HG03066 (cell line): Measurements from ENCODE around the gene COG6.

ENCODE experiments used
- ATAC-seq: cut with Tn5 transposase; IDR thresholded peaks from one replicate; pipeline ENCODE4 v1.9.1; 2021; ENCODE audit warnings: low read depth; ENCODE audit not compliant: unreplicated experiment

The COG6 gene

DNA sequence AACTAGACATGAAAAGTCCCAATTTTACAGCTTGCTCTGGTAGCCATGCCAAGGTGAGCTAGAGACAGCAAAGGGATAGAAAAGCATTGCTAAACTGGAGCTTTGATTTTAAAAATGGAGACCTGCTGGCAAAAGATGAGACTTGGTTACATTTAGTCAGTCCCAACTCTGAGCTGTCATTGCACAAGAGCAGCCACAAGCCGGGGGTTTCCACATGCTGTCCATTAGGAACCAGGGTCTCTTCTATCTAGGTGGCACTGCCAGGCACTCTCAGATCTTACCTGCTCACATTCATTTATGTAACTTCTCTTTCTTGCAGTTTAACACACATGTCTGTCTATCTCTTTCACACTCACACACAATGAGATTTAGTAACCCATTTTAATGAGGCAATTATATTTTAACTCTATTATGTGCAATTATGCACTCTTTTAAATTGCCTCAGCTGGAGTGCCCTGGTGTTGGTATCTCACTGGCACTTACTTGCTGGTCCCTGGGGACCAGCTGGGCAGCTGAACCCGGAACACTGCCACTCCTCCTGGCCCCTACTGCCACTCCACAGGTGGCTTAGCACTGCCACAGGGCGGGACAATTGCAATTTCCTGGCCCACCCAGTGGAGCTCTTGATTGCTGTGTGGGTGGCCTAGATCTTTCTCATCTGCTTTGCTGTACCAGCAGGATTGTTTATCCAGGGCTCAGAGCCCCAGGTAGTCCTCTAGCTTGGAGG, 112.5 kb downstream of the COG6 start:
- ATAC-seq, result no peak

DNA sequence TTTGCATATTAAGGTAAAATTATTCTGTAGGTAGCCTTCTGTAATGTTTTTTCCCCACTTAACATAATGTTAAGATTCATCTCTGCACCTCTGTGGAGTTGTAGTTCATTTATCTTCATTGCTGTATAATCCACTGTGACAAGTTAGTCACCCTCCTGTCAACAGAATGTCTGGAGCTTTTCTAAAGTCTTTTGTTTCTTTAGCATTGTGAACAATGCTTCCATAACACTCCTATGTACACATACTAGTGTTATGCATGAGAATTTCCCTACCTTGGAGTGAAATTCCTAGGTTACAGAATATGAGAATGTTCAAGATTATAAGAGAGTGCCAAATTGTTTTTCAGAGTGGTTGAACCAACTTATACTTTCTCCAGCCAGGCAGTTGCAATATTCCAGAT, 113.5 kb downstream of the COG6 start:
- ATAC-seq, result no peak

DNA sequence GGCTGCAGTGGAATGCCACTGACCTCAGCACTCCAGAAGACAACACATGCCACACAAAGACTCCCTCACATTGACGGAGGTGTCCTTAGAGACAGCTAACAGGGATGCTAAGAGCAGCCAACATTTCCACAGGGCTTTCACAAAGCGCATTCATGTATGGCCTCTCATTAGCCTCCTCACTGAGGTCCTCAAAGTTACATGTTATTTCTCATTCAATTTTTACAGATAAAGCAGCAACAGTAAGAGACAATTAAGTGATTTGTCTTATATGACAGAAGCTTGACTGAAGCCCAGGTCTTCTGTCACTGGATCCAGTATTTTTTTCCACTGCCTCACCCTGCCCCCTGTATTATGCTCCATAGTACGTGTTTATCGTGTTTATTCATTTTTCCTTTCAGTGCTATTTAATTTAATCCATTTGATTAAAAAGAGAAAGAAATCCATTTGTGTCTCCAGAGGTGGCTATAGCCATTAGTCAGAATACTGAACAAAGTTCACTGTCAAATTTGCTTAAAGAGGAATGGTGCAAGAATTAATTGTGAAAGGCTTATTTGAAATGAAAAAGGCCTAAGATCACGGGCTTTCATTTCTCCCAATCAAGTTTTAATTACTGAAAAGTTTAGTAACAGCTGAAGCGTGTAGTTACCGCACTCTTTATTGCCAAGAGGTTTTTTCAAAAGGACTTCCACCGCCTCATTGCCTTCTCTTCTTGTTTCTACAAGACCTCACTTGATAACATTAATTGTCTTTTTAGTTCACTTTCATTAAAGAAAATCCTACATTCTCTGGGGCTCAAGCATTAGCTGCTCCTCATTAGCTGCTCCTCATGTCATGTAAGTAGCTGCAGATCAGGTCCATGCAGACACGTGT, 115.0 kb downstream of the COG6 start:
- no peak for ATAC-seq

DNA sequence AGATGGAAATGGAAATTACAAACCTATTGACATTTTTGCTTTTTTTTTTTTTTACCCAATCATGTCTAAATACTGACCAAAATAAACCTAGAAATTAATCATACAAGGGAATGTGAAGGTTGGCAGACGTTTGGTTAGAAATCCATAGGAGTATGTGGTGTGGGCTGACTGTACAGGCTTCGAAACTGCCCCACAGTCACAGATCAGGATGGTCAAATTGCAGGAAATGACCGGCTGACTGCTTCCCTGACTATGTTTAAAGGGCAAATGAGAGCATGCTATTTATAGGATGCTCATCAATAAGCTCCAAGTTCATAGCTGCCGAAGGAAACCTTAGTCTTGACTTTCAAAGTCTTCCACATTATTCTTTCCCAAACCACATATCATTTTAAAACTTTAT, 118.4 kb downstream of the COG6 start:
- ATAC-seq, result no peak

DNA sequence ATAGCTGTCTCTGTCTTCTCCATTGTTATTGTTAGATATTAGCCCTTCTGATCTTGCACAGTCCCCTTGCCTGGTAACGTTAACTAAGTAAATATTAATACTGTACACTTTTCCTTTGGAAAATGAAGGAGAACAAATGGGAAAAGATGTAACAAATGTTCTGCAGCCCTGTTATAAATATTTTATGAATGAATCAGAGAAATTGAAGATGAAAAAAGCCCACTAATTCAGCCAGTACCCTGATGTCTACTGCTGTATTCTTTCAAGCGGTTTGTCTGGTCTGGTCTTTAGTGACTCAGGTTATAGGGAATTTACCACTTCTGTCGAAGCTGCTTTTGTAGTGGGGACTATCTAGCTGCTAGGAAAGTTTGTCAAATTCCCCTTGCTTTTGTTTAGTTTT, 121.0 kb downstream of the COG6 start:
- ATAC-seq, result no peak

DNA sequence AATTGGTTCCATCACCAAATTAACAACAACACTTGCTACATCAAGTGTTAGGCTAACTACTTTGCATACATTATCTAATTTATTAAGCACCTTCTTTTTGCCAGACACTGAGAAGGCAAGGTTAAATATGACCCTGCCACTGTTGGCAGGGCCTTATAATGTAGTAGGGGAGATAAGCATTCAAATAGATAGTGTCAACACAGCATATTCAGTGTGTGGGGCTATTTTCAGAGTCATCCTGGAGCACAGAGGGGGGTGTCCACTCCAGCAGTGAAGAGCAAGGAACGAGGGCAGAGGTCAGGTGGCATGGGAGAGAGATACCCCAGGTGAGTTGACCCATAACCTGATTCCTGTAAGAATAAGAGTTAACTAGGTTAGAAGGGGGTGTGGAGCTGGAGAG, 121.6 kb downstream of the COG6 start:
- ATAC-seq, result no peak

DNA sequence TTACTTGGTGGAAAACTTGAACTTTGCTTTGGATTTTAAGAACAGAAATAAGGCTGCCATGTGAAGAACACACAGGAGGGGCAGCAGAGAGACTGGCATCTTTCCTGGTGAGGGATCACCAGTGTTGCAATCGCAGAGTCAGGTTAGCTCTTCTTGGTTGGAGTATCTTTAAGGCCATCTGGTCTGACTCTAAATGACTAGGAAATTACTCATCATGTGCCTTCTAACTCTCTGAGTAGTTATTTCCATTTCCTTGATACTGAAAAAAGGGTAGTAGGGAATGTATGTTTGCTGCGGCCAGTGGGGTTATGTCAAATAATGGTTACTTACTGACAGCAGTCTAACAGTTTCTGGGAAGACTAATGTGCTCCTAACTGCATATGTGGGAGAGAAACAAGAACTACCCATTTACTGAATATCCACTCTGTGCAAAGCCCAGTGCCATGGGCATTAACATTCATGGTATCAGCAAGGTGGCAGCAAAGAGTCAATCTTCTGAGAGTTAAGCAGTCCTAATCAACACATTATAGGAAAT, 122.1 kb downstream of the COG6 start:
- no peak for ATAC-seq

DNA sequence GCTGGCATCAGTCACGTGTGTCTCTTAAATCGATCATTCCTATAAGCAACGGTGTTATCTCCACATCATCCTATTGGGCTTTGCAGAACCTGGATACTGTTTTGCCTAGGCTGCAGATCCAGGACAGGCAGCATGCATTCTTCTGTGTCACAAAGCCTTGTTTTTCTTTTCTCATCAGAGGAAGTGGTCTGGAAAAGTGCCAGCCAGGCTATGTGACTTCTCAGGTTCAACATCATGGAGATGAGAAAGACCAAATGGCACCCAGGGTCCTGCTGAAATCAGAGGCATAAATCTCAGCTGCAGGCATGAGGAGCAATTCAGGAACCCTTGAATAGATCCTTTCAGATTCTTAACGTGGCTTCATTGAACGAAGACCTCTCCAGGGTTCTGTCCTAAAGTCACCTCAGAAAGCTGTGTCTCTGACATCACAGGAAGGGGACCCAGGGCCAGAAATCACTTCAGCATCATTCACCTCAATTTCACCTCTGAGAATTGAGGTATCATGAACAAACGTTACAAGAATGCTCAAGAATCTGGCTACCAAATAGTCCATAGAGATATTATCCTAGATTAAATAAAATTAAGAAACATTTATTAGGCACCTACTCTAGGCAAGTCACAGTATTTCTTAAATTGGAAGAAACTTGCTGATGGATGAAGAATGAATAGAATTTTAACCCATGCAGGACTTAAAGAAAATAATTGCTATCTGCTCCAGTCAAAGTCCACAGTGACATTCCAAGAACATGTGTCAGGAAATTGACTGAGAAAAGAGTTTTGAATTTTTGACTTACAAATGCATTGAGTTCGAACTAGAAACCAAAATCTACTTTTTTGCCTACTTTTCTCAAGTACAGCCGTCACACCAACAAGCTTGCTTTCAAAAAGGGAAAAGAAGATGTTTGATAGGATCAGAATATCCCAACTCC, 124.1 kb downstream of the COG6 start:
- ATAC-seq, result no peak

DNA sequence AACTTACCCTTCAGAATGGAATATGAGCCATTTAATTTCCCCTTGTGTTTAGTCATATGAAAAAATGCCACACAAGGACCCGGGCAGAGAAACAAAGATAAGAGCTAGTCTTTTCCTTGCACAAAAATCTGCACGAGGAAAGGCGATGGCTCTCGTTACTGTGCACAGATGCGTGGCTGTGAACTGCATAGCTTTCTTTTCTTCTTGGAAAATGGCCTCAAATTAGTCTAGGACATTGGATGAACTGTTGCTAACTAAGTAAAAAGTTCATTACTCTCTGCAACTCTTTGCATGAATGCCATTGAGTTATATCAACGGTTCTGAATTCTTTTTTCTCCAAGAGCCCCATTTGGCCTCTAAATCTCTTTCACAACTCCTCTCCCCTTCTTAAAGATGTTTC, 125.2 kb downstream of the COG6 start:
- ATAC-seq, result no peak

DNA sequence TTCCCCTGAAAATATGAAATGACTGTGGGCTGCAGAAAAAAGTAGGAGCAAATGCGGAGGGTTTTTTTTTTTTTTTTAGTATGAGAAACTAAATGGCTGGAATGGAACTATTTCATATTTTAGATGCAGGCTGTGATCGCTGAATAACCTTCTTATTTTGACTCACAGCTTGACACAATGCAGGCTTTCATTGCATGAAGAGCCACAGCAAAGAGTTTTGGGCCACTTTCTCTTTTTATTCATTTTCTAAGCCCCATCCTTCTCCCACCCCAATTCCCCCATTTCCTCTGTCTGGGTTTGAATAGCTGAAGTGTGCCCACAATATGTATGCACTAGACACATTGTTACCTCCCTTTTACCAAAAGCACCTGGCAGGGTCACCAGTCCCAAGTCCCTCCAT, 125.9 kb downstream of the COG6 start:
- no peak for ATAC-seq

DNA sequence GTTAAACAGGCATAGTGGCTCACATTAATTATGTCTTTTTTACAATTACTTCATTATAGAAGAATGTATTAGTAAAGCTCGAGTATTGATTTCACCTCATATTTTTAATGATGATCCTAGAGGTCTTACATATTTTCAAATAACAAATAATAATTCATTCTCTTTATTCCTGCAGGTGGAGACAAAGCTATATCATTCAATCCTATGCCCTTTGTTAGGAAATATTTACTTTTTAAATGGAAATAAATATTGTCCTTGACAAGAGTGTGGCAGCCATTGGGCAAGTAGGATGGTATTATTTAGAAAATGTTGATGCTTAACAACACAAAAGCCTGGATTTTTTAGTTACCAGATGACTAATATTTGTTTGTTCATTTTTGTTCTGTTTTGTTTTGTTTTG, 127.6 kb downstream of the COG6 start:
- no peak for ATAC-seq

DNA sequence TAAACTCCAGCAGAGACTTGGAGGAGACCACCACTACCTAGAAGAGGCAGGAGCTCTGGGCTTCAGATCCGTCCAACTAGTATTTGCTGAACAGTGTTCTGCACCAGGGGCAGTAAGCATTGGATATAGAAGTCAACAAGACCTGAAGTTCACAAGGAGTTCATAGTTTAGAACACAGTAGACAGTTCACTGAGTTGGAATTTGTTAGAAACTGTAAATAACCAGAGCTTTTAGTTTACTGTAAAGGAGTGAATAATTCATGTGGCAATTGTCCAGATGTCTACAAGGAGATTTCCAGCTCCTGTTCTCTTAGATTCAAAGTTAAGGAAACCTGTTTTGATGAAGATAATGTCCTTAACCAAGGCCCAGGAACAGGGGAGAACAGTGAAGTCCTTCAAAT, 128.9 kb downstream of the COG6 start:
- no peak for ATAC-seq

DNA sequence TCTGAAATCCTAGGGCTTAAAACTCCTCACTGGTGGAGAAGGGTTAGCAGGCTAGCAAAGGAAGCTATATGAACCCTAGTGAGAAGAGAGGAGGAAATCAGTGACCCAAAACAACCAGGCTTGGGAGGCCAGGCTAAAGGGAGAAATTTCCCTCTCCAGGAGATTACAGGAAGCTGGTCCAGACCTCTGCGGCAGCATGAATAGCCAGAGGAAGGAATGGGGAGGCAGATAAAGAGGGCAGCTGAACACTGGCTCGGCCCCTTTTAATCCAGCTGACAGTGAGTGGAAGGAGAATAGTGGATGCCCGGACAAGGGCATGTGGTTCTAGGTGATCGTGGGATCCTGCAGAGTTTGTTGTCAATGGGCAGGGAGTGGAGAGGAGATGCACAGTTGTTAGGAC, 130.6 kb downstream of the COG6 start:
- ATAC-seq, result no peak

DNA sequence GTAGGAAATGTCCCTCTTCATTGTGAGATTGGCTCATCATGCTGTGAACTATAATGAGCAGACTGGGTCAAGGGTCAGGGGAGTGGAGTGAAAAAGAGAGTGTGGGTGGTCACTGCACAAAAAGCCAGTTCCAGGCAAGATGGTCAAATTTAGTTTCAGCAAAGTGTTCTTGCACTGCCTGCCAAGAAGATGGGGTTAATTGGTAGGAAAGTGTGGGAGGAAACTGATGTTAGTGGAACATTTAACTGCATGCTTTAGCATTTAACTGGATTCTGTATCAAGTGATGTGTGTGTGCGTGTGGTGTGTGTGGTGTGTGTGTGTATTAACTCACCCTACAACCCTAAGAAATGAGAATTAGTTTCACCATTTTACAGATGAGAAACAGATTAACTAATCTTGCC, 131.6 kb downstream of the COG6 start:
- no peak for ATAC-seq

DNA sequence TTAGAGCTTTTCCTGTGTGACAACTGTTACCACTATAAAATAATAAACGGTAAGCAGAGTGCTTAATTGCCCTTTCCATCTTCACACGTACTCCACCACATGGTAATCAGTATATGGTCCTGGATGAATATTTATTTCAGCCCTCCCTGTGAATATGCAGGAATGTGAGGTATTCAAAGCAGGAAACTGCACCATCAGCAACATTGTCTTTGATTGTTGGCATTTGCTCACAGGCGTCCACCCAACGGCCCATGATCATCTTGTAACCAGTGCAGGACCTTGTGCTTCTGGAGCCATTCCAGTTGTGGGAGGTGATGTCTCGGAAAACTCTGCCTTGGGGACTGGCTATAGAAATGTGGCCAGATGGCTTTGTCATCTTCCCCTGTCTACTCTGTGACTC, 132.6 kb downstream of the COG6 start:
- ATAC-seq, result no peak

DNA sequence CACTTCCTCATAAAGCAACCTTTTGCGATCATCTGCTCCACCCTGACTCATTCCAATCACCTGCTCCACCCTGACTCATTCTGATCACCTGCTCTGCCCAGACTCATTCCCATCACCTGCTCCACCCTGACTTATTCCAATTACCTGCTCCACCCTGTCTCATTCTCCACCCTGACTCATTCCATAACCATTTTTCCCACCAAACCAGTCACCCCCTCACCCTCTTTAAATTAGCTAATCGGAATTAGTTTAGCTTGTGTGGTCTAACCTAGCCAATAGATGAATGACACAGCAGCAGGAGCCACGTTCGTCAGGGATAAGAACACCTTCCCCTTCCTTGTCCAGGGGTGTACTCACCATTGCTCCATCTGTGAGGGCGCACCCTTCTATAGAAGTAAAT, 134.0 kb downstream of the COG6 start:
- no peak for ATAC-seq
